ENCODE data around the gene TVP23C.

DNA sequence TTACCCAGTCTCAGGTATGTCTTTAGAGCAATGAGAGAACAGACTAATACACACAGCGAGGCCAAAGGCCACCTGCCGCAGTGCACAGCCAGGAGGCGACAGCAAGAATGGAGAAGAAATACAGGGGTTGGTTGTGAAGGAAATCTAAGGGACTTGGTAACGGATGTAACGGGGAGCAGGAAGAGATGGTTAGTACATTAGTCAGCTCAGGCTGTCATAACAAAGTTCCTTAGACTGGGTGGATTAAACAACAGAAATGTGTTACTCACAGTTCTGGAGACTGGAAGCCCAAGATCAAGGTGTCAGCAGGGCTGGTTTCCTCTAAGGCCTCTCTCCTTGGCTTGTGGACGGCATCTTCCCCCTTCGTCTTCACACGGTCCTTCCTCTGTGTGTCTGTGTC is 47.1 kb downstream of the TVP23C start:
- TF ChIP-seq, protein P1, sequence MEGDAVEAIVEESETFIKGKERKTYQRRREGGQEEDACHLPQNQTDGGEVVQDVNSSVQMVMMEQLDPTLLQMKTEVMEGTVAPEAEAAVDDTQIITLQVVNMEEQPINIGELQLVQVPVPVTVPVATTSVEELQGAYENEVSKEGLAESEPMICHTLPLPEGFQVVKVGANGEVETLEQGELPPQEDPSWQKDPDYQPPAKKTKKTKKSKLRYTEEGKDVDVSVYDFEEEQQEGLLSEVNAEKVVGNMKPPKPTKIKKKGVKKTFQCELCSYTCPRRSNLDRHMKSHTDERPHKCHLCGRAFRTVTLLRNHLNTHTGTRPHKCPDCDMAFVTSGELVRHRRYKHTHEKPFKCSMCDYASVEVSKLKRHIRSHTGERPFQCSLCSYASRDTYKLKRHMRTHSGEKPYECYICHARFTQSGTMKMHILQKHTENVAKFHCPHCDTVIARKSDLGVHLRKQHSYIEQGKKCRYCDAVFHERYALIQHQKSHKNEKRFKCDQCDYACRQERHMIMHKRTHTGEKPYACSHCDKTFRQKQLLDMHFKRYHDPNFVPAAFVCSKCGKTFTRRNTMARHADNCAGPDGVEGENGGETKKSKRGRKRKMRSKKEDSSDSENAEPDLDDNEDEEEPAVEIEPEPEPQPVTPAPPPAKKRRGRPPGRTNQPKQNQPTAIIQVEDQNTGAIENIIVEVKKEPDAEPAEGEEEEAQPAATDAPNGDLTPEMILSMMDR (IDR thresholded peaks at IDR 0.05) = no peak
- no peak for TF ChIP-seq POLR2A (IDR thresholded peaks at IDR 0.05)

Data from adrenal gland (tissue), 5 donors.